GM23248 (cell line): ENCODE measurements around the gene MAP3K5.

Source experiments
- EZH2 ChIP-seq: fragments of 200-600 bp; sonication (generic); IDR thresholded peaks from 2 replicates; pipeline ENCODE4 v1.6.1; 2018; ENCODE audit warnings: antibody characterized with exemption, mild to moderate bottlenecking; ENCODE audit not compliant: insufficient read depth, poor library complexity, severe bottlenecking
- EZH2phosphoT487 ChIP-seq: fragments of 200-600 bp; sonication (generic); IDR thresholded peaks from 2 replicates; pipeline ENCODE4 v1.6.1; 2018; ENCODE audit warnings: antibody characterized with exemption, moderate library complexity, mild to moderate bottlenecking, low read depth; ENCODE audit not compliant: insufficient read depth

GRCh38 chr6:136777651-136778050 lies 14.6 kb downstream of the MAP3K5 start:
- TF ChIP-seq EZH2 (no peak), EZH2phosphoT487 (no peak)
